Measurements from ENCODE around the gene C13orf46. TPM values are rescaled to one million over a fixed set of nuclear protein-coding genes. Genes with fewer than 3 reads are reported as not detected.
A peak's percentile ranks its signal among the peaks of the same experiment; 100 is the strongest.

The C13orf46 gene
- total and polyA plus RNA-seq, 2 of the 8 experiments (the other 6 are each of a cell fraction or from before 2014, with no cell fraction given): 0.23 to 0.28 TPM

DNA sequence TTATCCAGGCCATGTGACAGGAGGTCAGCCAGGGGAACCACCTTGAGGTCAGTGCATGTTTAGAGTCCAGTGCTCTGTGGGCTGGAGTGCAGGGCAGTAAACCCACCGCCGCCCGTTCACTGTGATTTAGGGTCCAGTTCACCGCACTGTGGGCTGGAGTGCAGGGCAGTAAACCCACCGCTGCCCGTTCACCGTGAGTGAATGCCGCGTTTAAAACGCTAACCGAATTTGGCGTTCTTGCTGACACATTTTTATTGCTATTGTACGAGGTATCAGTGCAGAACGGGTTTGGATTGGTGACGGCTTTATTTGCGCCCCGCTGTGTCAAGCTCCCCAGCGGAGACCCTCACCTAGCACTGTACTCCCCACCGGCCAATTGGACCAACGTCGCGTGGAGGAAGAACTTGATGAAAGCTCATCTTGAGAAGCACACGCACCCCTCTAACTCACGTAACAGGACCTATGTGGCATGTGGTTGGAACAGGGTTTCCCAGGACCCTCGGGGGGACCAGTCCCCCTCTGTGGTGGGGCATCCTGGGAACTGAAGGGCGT lies 27.9 kb downstream of the C13orf46 start:
- CTCF ChIA-PET (ENCODE audit: partially characterized antibody): interaction anchor here (1.1 to 3.3 kb wide), 6 partner anchors 8 to 344 kb away, joined by 3 to 13 read pairs (median 4); no protein-coding TSS in a partner anchor

More for the DNA sequence above, 27.9 kb downstream of the C13orf46 start:
- Histone ChIP-seq H3K56ac (replicated peaks; ENCODE audit: insufficient read length, low read depth, low read length) (no peak overlapping the region), H4K91ac (replicated peaks; ENCODE audit: insufficient read length, low read length) (no peak overlapping the region), H4K5ac (ENCODE audit: insufficient read length, low read depth, low read length) (no peak overlapping the region), H2AK5ac (ENCODE audit: low read depth, low read length) (no peak overlapping the region), H2AFZ (ENCODE audit: low read length) (no peak overlapping the region), H3K9ac (replicated peaks in 1 of 4; ENCODE audit: extremely low read depth in 1 of 4, low read depth in 3 of 4, low read length in 3 of 4) (no peak overlapping the region), H3K4me2 (ENCODE audit: insufficient read depth in 1 of 2, low read depth in 2 of 2, low read length in 2 of 2) (no peak overlapping the region), H3K23ac (ENCODE audit: insufficient read length) (no peak overlapping the region), H3K4ac (replicated peaks; ENCODE audit: insufficient read length, low read depth, low read length) (no peak overlapping the region), H2BK120ac (replicated peaks; ENCODE audit: low read depth, low read length) (no peak overlapping the region), H2BK12ac (ENCODE audit: low read depth, low read length) (no peak overlapping the region), H3K79me1 (ENCODE audit: low read depth, low read length) (no peaks in the 10 kb centered on the region), H3K4me1 (replicated peaks in 1 of 4; ENCODE audit: control insufficient read depth in 3 of 4, insufficient read depth in 4 of 4, low read length in 3 of 4) (no peaks in the 10 kb centered on the region; a peak in 1 of 7 replicates), H4K8ac (ENCODE audit: extremely low read depth, insufficient read depth, low read length) (peak overlapping the region; percentile 85), H3K27ac (ENCODE audit: low read depth, low read length) (no peak overlapping the region), H2BK15ac (ENCODE audit: low read length) (no peak overlapping the region), H2BK20ac (ENCODE audit: low read length) (no peak overlapping the region), H3K27me3 (replicated peaks in 1 of 4; ENCODE audit: control insufficient read depth in 3 of 4, extremely low read depth in 1 of 4, insufficient read depth in 3 of 4, low read length in 3 of 4) (no peaks in the 10 kb centered on the region), H2BK5ac (ENCODE audit: low read depth, low read length) (no peak overlapping the region), H3K9me3 (ENCODE audit: insufficient read depth in 2 of 2, low read depth in 1 of 2, low read length in 1 of 2) (no peaks in the 10 kb centered on the region), H3K79me2 (ENCODE audit: control insufficient read depth in 1 of 2, insufficient read depth in 2 of 2, low read length in 2 of 2) (no peaks in the 10 kb centered on the region), H3K18ac (ENCODE audit: extremely low read depth, low read length) (no peak overlapping the region), H4K20me1 (replicated peaks in 1 of 2; ENCODE audit: control insufficient read depth in 1 of 2, insufficient read depth in 2 of 2, low read length in 2 of 2) (no peaks in the 10 kb centered on the region), H3K36me3 (ENCODE audit: control insufficient read depth in 2 of 4, insufficient read depth in 4 of 4, low read length in 3 of 4) (no peaks in the 10 kb centered on the region), H3K14ac (ENCODE audit: insufficient read length) (no peak overlapping the region), H3K4me3 (ENCODE audit: extremely low read depth in 1 of 4, insufficient read depth in 2 of 4, low read depth in 3 of 4, low read length in 4 of 4) (no peak overlapping the region), H3K23me2 (ENCODE audit: low read depth, low read length) (no peaks in the 10 kb centered on the region)
- no peak for DNase-seq (ENCODE audit: low read depth in 1 of 2, low spot score in 2 of 2)
- FAIRE-seq: no peak
- POLR2A ChIA-PET (ENCODE audit: partially characterized antibody): no interaction called here
- WGBS, 2 experiments (ENCODE audit: extremely low coverage in 1 of 2, insufficient coverage in 1 of 2, insufficient read length in 1 of 2, insufficient replicate concordance in 2 of 2, low coverage in 1 of 2, low lambda C conversion rate in 2 of 2, missing lambda C conversion rate in 1 of 2): 84% methylated on average over 26 of the region's 26 CpGs; no CpG with 5 or more reads in 1 of the 2 experiments
- no peak for TF ChIP-seq EZH2 (IDR thresholded peaks at IDR 0.05; ENCODE audit: low read depth, low read length, severe bottlenecking)

Measured in H1 (cell line).